ENCODE measurements around the gene KLC3. TPM values are rescaled to one million over a fixed set of nuclear protein-coding genes. Genes with fewer than 3 reads are reported as not detected.

Gene KLC3
- polyA plus RNA-seq (2012; ENCODE audit: insufficient read depth, insufficient read length, low read depth), result not detected

GRCh38 chr19:45340232-45340898, at the start of gene KLC3:
KLC3 (plus strand) TSS chr19:45340750; CDS start chr19:45345542, 4,792 bp downstream.
- TF ChIP-seq CTCF (IDR thresholded peaks at IDR 0.05; ENCODE audit: low read depth, low read length), result no peak
- peaks cover 5% of the 10 kb centered on the region; the same call in 1 of the 2 replicates for H3K27me3 ChIP-seq
- no peak within 1 kb of the TSS for H3K4me3 ChIP-seq (ENCODE audit: low read depth, low read length)
- no peaks in the 10 kb centered on the region for H3K9me3 ChIP-seq
- no peak for DNase-seq
- H3K36me3 ChIP-seq, result no peaks in the 10 kb centered on the region
- H3K4me1 ChIP-seq, result no peaks in the 10 kb centered on the region

DNA sequence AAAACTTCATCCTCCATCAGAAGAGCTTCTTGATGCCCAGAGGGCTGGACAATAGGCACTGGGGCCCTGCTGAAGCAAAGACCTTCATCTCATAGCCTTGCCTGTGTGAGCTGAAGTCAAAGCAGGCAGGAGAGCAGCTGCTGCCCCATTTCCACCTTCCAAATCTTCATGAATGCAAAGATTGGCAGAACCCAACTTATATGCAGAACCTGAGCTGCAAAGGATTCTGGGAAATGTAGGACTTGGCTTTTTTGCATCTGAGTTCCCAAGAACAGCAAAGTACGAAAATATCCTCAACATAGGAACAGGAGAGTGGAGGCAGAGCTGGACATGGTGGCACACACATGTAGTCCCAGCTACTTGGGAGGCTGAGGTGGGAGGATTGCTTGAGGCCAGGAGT, 48.7 kb upstream of the KLC3 start:
- no peaks in the 10 kb centered on the region for H3K4me1 ChIP-seq
- H3K27me3 ChIP-seq, result no peaks in the 10 kb centered on the region; the same call in 1 of the 2 replicates
- H3K36me3 ChIP-seq, result no peaks in the 10 kb centered on the region
- H3K9me3 ChIP-seq, result no peaks in the 10 kb centered on the region
- no peak overlapping the region for H3K4me3 ChIP-seq (ENCODE audit: low read depth, low read length)
- no peak for DNase-seq
- no peak for TF ChIP-seq CTCF (IDR thresholded peaks at IDR 0.05; ENCODE audit: low read depth, low read length)

DNA sequence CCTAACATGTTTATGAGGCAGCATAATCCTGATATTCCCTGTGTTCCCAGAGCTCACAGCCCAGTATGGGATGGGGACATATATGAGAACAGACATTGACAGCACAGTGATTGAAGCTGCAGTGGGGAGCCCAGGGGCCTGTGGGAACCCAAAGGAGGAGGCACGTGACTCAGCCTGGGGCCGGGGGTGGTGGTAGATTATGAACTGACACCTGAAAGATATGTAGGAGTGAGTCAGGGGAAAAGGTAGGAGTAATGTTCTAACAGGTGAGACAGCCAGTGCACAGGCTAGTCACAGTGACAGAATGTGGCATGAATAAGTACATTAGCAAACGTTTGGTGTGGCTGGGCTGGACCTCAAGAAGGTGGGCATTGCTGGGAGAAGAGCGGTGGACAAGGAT, 46.9 kb upstream of the KLC3 start:
- Histone ChIP-seq H3K4me1 (no peaks in the 10 kb centered on the region), H3K36me3 (no peaks in the 10 kb centered on the region), H3K27me3 (no peaks in the 10 kb centered on the region; the same call in 1 of the 2 replicates), H3K4me3 (ENCODE audit: low read depth, low read length) (no peak overlapping the region), H3K9me3 (no peaks in the 10 kb centered on the region)
- no peak for TF ChIP-seq CTCF (IDR thresholded peaks at IDR 0.05; ENCODE audit: low read depth, low read length)
- no peak for DNase-seq

DNA sequence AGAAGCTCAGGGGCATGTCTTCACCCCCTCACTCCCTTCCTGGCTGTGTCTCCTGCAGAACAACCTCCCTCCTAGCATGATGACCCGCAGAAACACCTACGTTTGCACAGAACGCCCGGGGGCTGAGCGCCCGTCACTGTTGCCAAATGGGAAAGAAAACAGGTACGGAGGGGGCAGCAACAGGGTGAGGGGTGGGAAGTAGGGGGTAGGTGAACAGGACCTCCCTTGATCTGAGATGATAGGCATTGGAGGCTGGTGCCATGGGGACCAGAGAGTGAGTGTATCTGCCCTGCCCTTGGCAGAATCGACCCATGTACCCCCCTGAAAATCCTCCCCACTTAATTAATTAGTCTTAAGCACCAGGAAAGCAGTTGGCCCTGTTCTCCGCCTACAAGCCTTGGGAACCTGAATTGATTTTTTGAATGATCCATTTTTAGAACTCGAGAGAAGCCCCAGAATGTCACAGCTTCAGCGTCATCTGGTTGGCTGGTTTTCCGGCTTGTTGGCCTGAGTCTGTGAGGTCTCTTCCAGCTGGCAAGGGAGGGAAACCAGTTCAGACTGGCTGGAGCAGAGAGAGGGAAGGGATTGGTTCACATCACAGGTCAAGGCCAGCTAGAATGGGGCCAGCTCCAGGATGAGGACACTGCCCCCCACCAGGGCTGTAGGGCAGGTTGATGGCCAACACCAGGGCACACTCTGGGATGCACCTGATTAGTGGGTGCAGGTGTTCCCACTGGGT, 46.1 kb upstream of the KLC3 start:
- DNase-seq, result no peak
- H3K4me3 ChIP-seq (ENCODE audit: low read depth, low read length), result no peak overlapping the region
- TF ChIP-seq CTCF (IDR thresholded peaks at IDR 0.05; ENCODE audit: low read depth, low read length), result no peak
- no peaks in the 10 kb centered on the region for H3K9me3 ChIP-seq
- no peaks in the 10 kb centered on the region; the same call in 1 of the 2 replicates for H3K27me3 ChIP-seq
- no peaks in the 10 kb centered on the region for H3K36me3 ChIP-seq
- no peaks in the 10 kb centered on the region for H3K4me1 ChIP-seq

DNA sequence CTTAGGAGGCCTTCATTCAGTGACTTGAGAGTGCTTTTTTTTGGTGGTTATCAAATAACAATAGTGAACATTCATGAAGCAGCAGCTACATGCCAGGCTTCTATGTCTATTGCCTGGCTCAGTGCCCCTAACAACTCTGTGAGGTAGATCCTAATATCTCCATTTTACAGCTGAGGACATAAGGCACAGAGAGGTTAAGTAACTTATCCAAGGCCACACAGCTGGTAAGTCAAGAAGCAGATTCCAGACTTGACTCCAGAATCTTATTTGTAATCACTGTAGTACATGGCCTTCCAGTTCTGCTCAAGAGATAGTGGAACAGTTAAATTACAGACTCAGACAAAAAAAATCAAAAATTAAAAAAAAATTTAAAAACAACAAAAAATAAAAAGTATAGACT, 44.7 kb upstream of the KLC3 start:
- Histone ChIP-seq H3K4me3 (ENCODE audit: low read depth, low read length) (no peak overlapping the region), H3K9me3 (no peaks in the 10 kb centered on the region), H3K36me3 (no peaks in the 10 kb centered on the region), H3K27me3 (no peaks in the 10 kb centered on the region; the same call in 1 of the 2 replicates), H3K4me1 (no peaks in the 10 kb centered on the region)
- no peak for TF ChIP-seq CTCF (IDR thresholded peaks at IDR 0.05; ENCODE audit: low read depth, low read length)
- DNase-seq, result no peak

GRCh38 chr19:45296355-45296754, 44.2 kb upstream of the KLC3 start:
- DNase-seq, result no peak
- Histone ChIP-seq H3K4me1 (no peaks in the 10 kb centered on the region), H3K9me3 (no peaks in the 10 kb centered on the region), H3K27me3 (no peaks in the 10 kb centered on the region; the same call in 1 of the 2 replicates), H3K36me3 (no peaks in the 10 kb centered on the region), H3K4me3 (ENCODE audit: low read depth, low read length) (no peak overlapping the region)
- no peak for TF ChIP-seq CTCF (IDR thresholded peaks at IDR 0.05; ENCODE audit: low read depth, low read length)
